CD4-positive, alpha-beta memory T cell (primary cell): ENCODE data around the gene ZNF48. TPM values are rescaled to one million over a fixed set of nuclear protein-coding genes. Genes with fewer than 3 reads are reported as not detected.

Experiments used
- CTCF ChIA-PET: fragments of 350-600 bp; sonication (Branson Sonifier 250); formaldehyde crosslinking; loops from one replicate; lab custom pipeline; 2021; ENCODE audit warnings: inconsistent platforms; ENCODE audit not compliant: partially characterized antibody; lab: Charles Lee
- POLR2A ChIA-PET: fragments of 350-600 bp; sonication (Branson Sonifier 250); formaldehyde crosslinking; loops from one replicate; lab custom pipeline; 2021; ENCODE audit not compliant: partially characterized antibody; lab: Charles Lee
- DNase-seq, 5 donors: peaks; one replicate each; pipeline versions ENCODE4 v3.0.0 to v3.0.0-alpha.2; 2020 to 2022; ENCODE audit warnings: mixed read lengths in 1 of 5
- H3K27ac ChIP-seq: one replicate; pipeline ENCODE4 v1.7.0; 2013; ENCODE audit warnings: low read depth, low read length
- H3K27me3 ChIP-seq: 2 replicates; pipeline ENCODE4 v1.7.0; 2013; ENCODE audit warnings: mild to moderate bottlenecking, low read length, moderate library complexity; ENCODE audit not compliant: insufficient read depth
- H3K36me3 ChIP-seq: 2 replicates; pipeline ENCODE4 v1.7.0; 2013; ENCODE audit warnings: mild to moderate bottlenecking, low read length, moderate library complexity; ENCODE audit not compliant: insufficient read depth
- H3K4me1 ChIP-seq: 2 replicates; pipeline ENCODE4 v1.7.0; 2013; ENCODE audit warnings: mild to moderate bottlenecking, low read length, moderate library complexity; ENCODE audit not compliant: insufficient read depth
- H3K4me3 ChIP-seq, 2 donors: one replicate each; pipeline ENCODE4 v1.7.0; 2013; ENCODE audit warnings: low read length in 2 of 2, mild to moderate bottlenecking in 1 of 2
- H3K9me3 ChIP-seq, 2 donors: one replicate each; pipeline ENCODE4 v1.7.0; 2013; ENCODE audit warnings: low read length in 2 of 2, control low read depth in 1 of 2; ENCODE audit not compliant: control insufficient read depth in 1 of 2
- H3K27ac Mint-ChIP-seq, 7 donors: one replicate each; pipeline ENCODE4 v1.8.0; 2020 to 2021; ENCODE audit warnings: mixed read lengths in 7 of 7, mild to moderate bottlenecking in 6 of 7, inconsistent platforms in 3 of 7, moderate library complexity in 3 of 7
- H3K27me3 Mint-ChIP-seq, 2 donors: one replicate each; pipeline ENCODE4 v1.8.0; 2020 to 2021; ENCODE audit warnings: mixed read lengths in 2 of 2
- H3K36me3 Mint-ChIP-seq, 2 donors: one replicate each; pipeline ENCODE4 v1.8.0; 2020 to 2021; ENCODE audit warnings: mixed read lengths in 2 of 2, inconsistent platforms in 1 of 2, mild to moderate bottlenecking in 1 of 2
- H3K4me1 Mint-ChIP-seq, 4 donors: one replicate each; pipeline ENCODE4 v1.8.0; 2020 to 2021; ENCODE audit warnings: mixed read lengths in 4 of 4, mild to moderate bottlenecking in 1 of 4
- H3K4me3 Mint-ChIP-seq, 8 donors: one replicate each; pipeline ENCODE4 v1.8.0; 2020 to 2021; ENCODE audit warnings: mixed read lengths in 8 of 8, mild to moderate bottlenecking in 7 of 8, moderate library complexity in 6 of 8, inconsistent platforms in 3 of 8
- H3K9me3 Mint-ChIP-seq, 8 donors: one replicate each; pipeline ENCODE4 v1.8.0; 2020 to 2021; ENCODE audit warnings: mixed read lengths in 8 of 8, mild to moderate bottlenecking in 5 of 8, inconsistent platforms in 3 of 8, moderate library complexity in 1 of 8
- intact Hi-C: fragments of 100-400 bp; cut with micrococcal nuclease; formaldehyde crosslinking; loops from one replicate; pipeline ENCODE4 v1.15.1; 2023
- polyA plus RNA-seq, 2 donors: library from polyadenylated mRNA; unstranded; fragments of 300-500 nt; fragmentation: Illumina TruSeq; gene quantifications; one replicate each; pipeline ENCODE4 v1.2.3, GENCODE V29; 2021
- total RNA-seq, 2 experiments: library from RNA; stranded (reverse); gene quantifications; one replicate each; pipeline ENCODE4 v1.2.3, GENCODE V29; 2021

Gene ZNF48
- total and polyA plus RNA-seq, 4 experiments from 2014 or later: 5.5 to 16.7 (median 13.2) TPM

DNA sequence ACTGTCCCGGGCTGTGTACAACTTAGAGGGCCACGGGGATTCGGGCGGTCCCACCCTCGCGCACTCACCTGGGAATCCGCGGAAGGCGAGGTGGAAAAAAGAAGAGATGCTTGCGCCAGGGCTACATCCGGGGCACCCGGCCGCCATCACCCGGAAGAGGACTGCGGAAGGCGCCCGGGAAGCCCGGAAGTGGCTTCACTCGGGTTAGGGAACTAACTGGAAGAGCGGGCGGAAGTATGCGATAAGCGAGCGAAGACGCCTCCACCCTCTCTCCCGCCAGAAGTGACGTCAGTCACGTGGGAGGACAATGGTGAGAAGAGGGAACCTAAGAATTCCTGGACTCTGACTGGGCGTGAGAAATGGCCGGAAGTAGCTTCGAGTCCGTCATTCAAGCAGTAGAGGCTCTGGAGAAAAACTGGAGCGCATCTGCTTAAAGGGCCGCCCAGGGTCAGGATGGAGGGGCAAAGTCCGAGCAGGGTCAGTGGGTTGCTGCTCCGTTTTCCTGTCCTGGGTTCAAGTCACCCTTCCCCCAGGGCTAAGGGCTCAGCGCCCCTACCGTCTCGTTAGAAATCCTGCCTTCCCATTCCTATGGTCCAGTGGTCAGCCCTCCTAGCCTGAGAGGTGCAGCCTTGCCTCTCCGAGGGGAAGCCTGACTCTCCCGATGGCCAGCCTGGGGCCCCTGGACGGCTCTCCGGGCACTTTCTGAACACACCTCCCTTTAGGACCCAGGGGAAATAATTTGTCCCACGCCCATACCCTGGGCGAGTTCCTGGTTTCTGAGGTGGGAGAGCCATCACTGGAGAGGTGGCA lies 39.9 kb upstream of the ZNF48 start, which contains the start of gene CD2BP2:
CD2BP2 (minus strand) TSS at position 165 of the 810 bp plus-strand sequence. CDS start 627 bp downstream, outside the sequence.
- Histone ChIP-seq H3K27ac (peak within 1 kb of the TSS; percentile 95), H3K4me1 (peaks cover 32% of the 10 kb centered on the region), H3K9me3 (no peaks in the 10 kb centered on the region), H3K36me3 (peaks cover 49% of the 10 kb centered on the region), H3K4me3 (peak within 1 kb of the TSS; percentile 94 to 98), H3K27me3 (no peaks in the 10 kb centered on the region)
- intact Hi-C loops: loop anchor here (1.0 to 2.0 kb wide), 4 partner anchors 15 to 40 kb away; partner anchors contain the start of genes TBC1D10B and ZNF48
- ChIA-PET CTCF (interaction anchor here (0.8 to 3.0 kb wide), 2 partner anchors 10 to 16 kb away, joined by 3 to 7 read pairs; no protein-coding TSS in a partner anchor), POLR2A (interaction anchor here (0.8 to 7.2 kb wide), 12 partner anchors 8 to 291 kb away, joined by 3 to 59 read pairs (median 9); partner anchors contain the start of genes ALDOA, DCTPP1, SEPTIN1 and TBC1D10B)
- peaks cover 13 to 46% (median 26%) of the 10 kb centered on the region in 4 donors for H3K4me1 Mint-ChIP-seq
- H3K36me3 Mint-ChIP-seq: peaks cover 18 to 71% of the 10 kb centered on the region in 2 donors
- peak within 1 kb of the TSS; percentile 90 to 98 (median 96) for H3K4me3 Mint-ChIP-seq
- peak; percentile 84 to 87 (median 86) for DNase-seq
- H3K27me3 Mint-ChIP-seq: no peaks in the 10 kb centered on the region
- H3K27ac Mint-ChIP-seq: peak within 1 kb of the TSS; percentile 96 to 99 (median 98)
- no peaks in the 10 kb centered on the region for H3K9me3 Mint-ChIP-seq

DNA sequence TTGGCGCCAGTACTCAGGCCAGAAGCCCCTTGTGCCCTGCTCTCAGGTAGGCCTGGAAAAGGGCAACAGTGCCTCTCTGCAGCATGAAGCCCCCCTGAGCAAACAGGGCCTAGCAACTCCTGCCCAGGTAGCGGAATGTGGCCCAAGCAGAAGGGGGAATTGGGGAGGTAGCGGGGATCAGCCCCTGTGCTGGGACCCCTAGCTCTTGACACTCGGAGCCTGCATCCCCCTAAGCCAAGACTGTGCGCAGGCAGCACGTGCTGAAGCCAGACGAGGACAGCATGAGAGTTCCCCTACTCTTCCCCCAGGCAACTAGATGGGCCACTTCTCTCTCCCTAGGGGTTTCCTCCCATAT lies 39.3 kb upstream of the ZNF48 start:
- POLR2A ChIA-PET: interaction anchor here (1.5 to 7.2 kb wide), 10 partner anchors 9 to 291 kb away, joined by 3 to 59 read pairs (median 9); partner anchors contain the start of genes ALDOA, DCTPP1, SEPTIN1 and TBC1D10B
- Mint-ChIP-seq H3K27ac (peak overlapping the region; percentile 96 to 99 (median 98)), H3K27me3 (no peaks in the 10 kb centered on the region), H3K9me3 (no peaks in the 10 kb centered on the region), H3K4me3 (peak overlapping the region; percentile 90 to 98 (median 96)), H3K4me1 (peaks cover 13 to 42% (median 24%) of the 10 kb centered on the region in 4 donors), H3K36me3 (peaks cover 16 to 69% of the 10 kb centered on the region in 2 donors)
- DNase-seq: no peak
- H3K27me3 ChIP-seq: no peaks in the 10 kb centered on the region
- CTCF ChIA-PET: interaction anchor here (3.0 kb wide), 2 partner anchors 15 to 53 kb away, joined by 7 to 13 read pairs; no protein-coding TSS in a partner anchor
- peak overlapping the region; percentile 94 to 98 for H3K4me3 ChIP-seq
- peaks cover 48% of the 10 kb centered on the region for H3K36me3 ChIP-seq
- peaks cover 32% of the 10 kb centered on the region for H3K4me1 ChIP-seq
- intact Hi-C loops: loop anchor here (1.0 to 2.0 kb wide), 4 partner anchors 14 to 39 kb away; partner anchors contain the start of genes TBC1D10B and ZNF48
- H3K9me3 ChIP-seq: no peaks in the 10 kb centered on the region
- peak overlapping the region; percentile 95 for H3K27ac ChIP-seq

DNA sequence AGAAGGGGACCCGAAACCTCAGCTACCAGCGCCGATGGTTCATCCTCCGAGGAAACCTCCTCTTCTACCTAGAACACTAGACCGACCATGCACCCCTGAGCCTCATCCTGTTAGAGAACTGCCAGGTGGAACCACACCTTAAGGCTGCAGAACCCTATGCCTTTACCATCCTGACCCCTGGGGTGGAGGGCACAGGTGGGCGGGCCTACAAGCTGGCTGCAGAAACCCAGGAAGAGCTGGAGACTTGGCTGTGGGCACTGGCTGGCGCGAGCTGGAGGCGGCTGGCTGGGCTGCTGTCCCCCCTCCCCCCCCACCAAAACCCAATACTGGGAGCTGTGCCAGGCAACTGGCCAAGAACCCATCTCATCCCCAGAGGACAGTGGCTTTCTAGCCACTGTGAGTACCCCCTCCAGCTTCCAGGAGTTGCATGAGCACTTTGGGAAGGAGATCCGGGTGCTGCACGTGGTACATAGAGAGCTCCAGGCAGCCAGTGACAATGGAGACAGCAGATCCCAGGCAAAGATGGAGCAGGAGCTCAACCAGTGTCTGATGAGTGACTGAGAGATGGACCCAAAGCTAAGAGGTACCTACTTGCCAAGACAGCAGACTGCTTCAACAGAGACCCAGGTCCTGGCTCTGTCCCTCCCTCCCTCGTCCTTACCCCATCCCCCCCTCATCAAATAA lies 38.7 kb upstream of the ZNF48 start:
- CTCF ChIA-PET: interaction anchor here (3.0 kb wide), 1 partner anchor 53 kb away, joined by 13 read pairs; no protein-coding TSS in a partner anchor
- intact Hi-C loops: no loop called here
- Mint-ChIP-seq H3K9me3 (no peaks in the 10 kb centered on the region), H3K27ac (peak overlapping the region; percentile 96 to 99 (median 98)), H3K4me3 (peak overlapping the region; percentile 90 to 98 (median 96)), H3K4me1 (peaks cover 15 to 42% (median 24%) of the 10 kb centered on the region in 4 donors), H3K27me3 (no peaks in the 10 kb centered on the region), H3K36me3 (peaks cover 12 to 67% of the 10 kb centered on the region in 2 donors)
- Histone ChIP-seq H3K9me3 (no peaks in the 10 kb centered on the region), H3K36me3 (peaks cover 42% of the 10 kb centered on the region), H3K27me3 (no peaks in the 10 kb centered on the region), H3K4me3 (no peak overlapping the region), H3K4me1 (peaks cover 32% of the 10 kb centered on the region), H3K27ac (peak overlapping the region; percentile 95)
- POLR2A ChIA-PET: interaction anchor here (0.6 to 7.2 kb wide), 9 partner anchors 10 to 292 kb away, joined by 3 to 59 read pairs (median 7); partner anchors contain the start of genes ALDOA, SEPTIN1, TBC1D10B and TBX6
- DNase-seq: peak in 2 of 5 donors; percentile 18 to 43

DNA sequence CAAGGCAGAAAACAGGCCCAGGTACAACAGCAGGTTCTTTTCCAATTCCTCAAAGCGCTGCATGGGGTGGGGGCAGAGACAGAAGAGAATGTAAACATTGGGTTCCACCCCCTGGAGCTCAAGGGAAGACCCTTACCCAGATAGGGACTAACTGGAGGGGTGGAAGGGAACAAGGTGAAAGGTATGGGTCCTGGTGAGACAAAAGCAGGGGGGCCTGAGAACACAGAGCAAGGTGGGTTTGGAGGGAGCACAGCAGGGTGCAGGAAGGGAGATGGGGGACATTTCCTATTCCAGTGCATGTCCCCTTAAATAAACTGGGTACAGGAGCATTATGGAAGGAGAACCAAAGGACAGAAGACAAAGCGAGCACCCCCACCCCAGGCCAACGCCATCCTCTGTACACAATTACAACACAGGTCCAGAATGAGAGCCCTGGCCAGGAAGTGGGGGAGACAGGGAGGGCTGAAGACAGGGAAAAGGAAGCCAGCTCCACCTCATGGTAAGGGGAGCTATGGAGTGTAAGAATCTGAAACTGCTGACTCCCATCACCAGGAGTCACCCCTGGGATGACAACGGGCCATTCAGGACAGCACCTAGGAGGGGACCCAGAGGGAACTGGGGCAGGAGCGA lies 38.0 kb upstream of the ZNF48 start:
- intact Hi-C loops: no loop called here
- Mint-ChIP-seq H3K4me3 (no peak overlapping the region), H3K9me3 (no peaks in the 10 kb centered on the region), H3K27me3 (no peaks in the 10 kb centered on the region), H3K27ac (peak overlapping the region in 6 of 7 donors; percentile 56 to 99 (median 74)), H3K36me3 (peaks cover 12 to 62% of the 10 kb centered on the region in 2 donors), H3K4me1 (peaks cover 15 to 42% (median 24%) of the 10 kb centered on the region in 4 donors)
- H3K27ac ChIP-seq: no peak overlapping the region
- peaks cover 32% of the 10 kb centered on the region for H3K4me1 ChIP-seq
- CTCF ChIA-PET: interaction anchor here (1.0 to 3.0 kb wide), 2 partner anchors 52 to 206 kb away, joined by 3 to 13 read pairs; no protein-coding TSS in a partner anchor
- no peaks in the 10 kb centered on the region for H3K27me3 ChIP-seq
- POLR2A ChIA-PET: interaction anchor here (0.6 to 7.2 kb wide), 9 partner anchors 9 to 292 kb away, joined by 3 to 59 read pairs (median 7); partner anchors contain the start of genes ALDOA, SEPTIN1, TBC1D10B and TBX6
- peaks cover 37% of the 10 kb centered on the region for H3K36me3 ChIP-seq
- H3K4me3 ChIP-seq: no peak overlapping the region
- no peaks in the 10 kb centered on the region for H3K9me3 ChIP-seq
- DNase-seq: no peak

DNA sequence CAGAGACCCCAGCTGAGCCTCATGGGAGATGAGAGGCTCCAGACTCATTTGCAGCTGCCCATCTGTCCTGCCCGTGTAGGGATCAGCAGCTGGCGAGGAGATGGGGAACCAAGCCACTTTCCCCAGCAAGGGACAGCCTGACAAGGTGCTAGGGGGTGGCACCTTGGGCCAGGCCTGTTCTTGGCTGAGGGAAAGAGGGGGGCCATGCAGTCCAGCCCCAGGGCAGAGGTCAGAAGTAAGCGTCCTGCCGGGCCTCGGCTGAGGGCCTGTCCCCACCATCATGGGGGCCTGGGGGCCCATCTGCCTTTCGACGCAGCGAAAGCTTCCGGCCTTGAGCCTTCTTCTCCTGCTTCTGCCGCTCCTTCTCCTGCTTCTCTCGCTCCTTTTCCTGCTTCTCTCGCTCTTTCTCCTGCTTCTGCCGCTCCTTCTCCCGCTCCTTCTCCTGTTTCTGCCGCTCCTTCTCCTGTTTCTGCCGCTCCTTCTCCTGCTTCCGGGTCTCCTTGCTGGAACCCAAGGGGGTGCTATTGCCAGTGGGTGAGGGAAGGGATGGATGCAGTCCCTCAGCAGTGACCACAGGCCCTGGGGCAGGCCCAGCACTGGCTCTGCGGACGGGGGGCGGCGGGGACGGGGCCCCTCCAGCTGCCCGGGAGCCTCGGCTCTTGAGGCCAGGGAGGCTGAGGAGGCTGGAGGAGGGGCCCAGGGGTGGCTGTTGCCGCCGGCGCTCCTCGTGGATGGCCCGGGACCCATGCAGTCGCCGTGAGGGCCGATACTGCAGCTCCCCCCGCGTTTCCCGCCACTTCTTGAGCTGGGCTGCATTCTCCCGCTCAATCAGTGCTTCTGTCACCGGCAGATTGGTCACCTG lies 37.3 kb upstream of the ZNF48 start:
- peak overlapping the region in 2 of 7 donors; percentile 60 to 81 for H3K27ac Mint-ChIP-seq
- Histone ChIP-seq H3K9me3 (no peaks in the 10 kb centered on the region), H3K36me3 (peaks cover 34% of the 10 kb centered on the region), H3K4me1 (peaks cover 32% of the 10 kb centered on the region), H3K27ac (no peak overlapping the region), H3K4me3 (no peak overlapping the region), H3K27me3 (no peaks in the 10 kb centered on the region)
- ChIA-PET POLR2A (interaction anchor here (0.8 to 7.2 kb wide), 4 partner anchors 8 to 20 kb away, joined by 3 to 59 read pairs (median 27); partner anchors contain the start of gene TBC1D10B), CTCF (interaction anchor here (1.0 to 3.0 kb wide), 3 partner anchors 11 to 206 kb away, joined by 3 to 13 read pairs (median 3); no protein-coding TSS in a partner anchor)
- H3K4me1 Mint-ChIP-seq: peaks cover 15 to 37% (median 25%) of the 10 kb centered on the region in 4 donors
- H3K4me3 Mint-ChIP-seq: no peak overlapping the region
- peaks cover 16 to 60% of the 10 kb centered on the region in 2 donors for H3K36me3 Mint-ChIP-seq
- no peaks in the 10 kb centered on the region for H3K9me3 Mint-ChIP-seq
- intact Hi-C loops: no loop called here
- H3K27me3 Mint-ChIP-seq: no peaks in the 10 kb centered on the region
- DNase-seq: no peak
